IMR-90 (cell line): ENCODE results near the gene ATXN7L3. TPM values are rescaled to one million over a fixed set of nuclear protein-coding genes. Genes with fewer than 3 reads are reported as not detected.

Source experiments
- ATAC-seq: fragments of 200-7000 bp; cut with Tn5 transposase; 2 replicates; pipeline ENCODE4 v1.9.1; 2020; ENCODE audit warnings: low read depth, mild to moderate bottlenecking, moderate library complexity
- Bru-seq: library from RNA; stranded (reverse); fragments of 400-500 nt; gene quantifications from one replicate; lab custom pipeline; 2021; lab: Mats Ljungman, UMichigan
- BruChase-seq, 2 experiments: library from RNA; stranded (reverse); fragments of 400-500 nt; gene quantifications; one replicate each; lab custom pipeline; 2021; lab: Mats Ljungman, UMichigan
- BruUV-seq: library from RNA; stranded (reverse); fragments of 400-500 nt; replicated peaks from 2 replicates; lab custom pipeline; 2021; lab: Mats Ljungman, UMichigan
- CTCF ChIA-PET: fragments of 300-600 bp; formaldehyde crosslinking; extraction: SDS; loops from one replicate; lab custom pipeline; 2021; ENCODE audit warnings: antibody characterized with exemption; lab: Yijun Ruan, JAX
- POLR2A ChIA-PET: fragments of 300-600 bp; sonication (Branson Sonifier 250); formaldehyde crosslinking; loops from one replicate; lab custom pipeline; 2022; ENCODE audit warnings: antibody characterized with exemption; ENCODE audit not compliant: unreplicated experiment; lab: Charles Lee
- DNase-seq: peaks from one replicate; pipeline ENCODE4 v3.0.0; 2013
- H2AFZ ChIP-seq: replicated peaks from 2 replicates; pipeline ENCODE3; 2013; ENCODE audit warnings: low read length, mild to moderate bottlenecking; ENCODE audit not compliant: poor library complexity
- H2AK5ac ChIP-seq: 2 replicates; pipeline ENCODE4 v1.6.1; 2013; ENCODE audit warnings: low read depth, low read length, inconsistent platforms
- H2AK9ac ChIP-seq: replicated peaks from 2 replicates; pipeline ENCODE3; 2013; ENCODE audit warnings: mild to moderate bottlenecking, low read depth, low read length, moderate library complexity; ENCODE audit not compliant: poor library complexity
- H2BK120ac ChIP-seq: 2 replicates; pipeline ENCODE4 v1.6.1; 2013; ENCODE audit warnings: low read depth, low read length, inconsistent platforms
- H2BK15ac ChIP-seq: 3 replicates; pipeline ENCODE4 v1.6.1; 2013; ENCODE audit warnings: low read depth, low read length, inconsistent platforms
- H2BK20ac ChIP-seq: 2 replicates; pipeline ENCODE4 v1.6.1; 2013; ENCODE audit warnings: low read depth, mild to moderate bottlenecking, inconsistent platforms, low read length, moderate library complexity
- H2BK5ac ChIP-seq: 2 replicates; pipeline ENCODE4 v1.6.1; 2013; ENCODE audit warnings: mild to moderate bottlenecking, low read depth, low read length, inconsistent platforms; ENCODE audit not compliant: poor library complexity, severe bottlenecking
- H3K14ac ChIP-seq: replicated peaks from 2 replicates; pipeline ENCODE4 v1.6.1; 2013; ENCODE audit warnings: low read depth, low read length, inconsistent platforms
- H3K18ac ChIP-seq: 2 replicates; pipeline ENCODE4 v1.6.1; 2013; ENCODE audit warnings: low read depth, low read length, control low read depth
- H3K23ac ChIP-seq: 2 replicates; pipeline ENCODE4 v1.6.1; 2013; ENCODE audit warnings: low read depth, low read length, inconsistent platforms
- H3K27ac ChIP-seq: 2 replicates; pipeline ENCODE4 v1.5.1; 2013; ENCODE audit warnings: mild to moderate bottlenecking, control low read depth, low read length; ENCODE audit not compliant: insufficient read depth
- H3K27me3 ChIP-seq: 2 replicates; pipeline ENCODE4 v1.6.1; 2013; ENCODE audit warnings: low read length; ENCODE audit not compliant: control insufficient read depth, insufficient read depth
- H3K36me3 ChIP-seq: 2 replicates; pipeline ENCODE4 v1.6.1; 2013; ENCODE audit warnings: low read length, mixed read lengths; ENCODE audit not compliant: control insufficient read depth, insufficient read depth
- H3K4ac ChIP-seq: 2 replicates; pipeline ENCODE4 v1.6.1; 2013; ENCODE audit warnings: low read depth, low read length, inconsistent platforms
- H3K4me1 ChIP-seq: 2 replicates; pipeline ENCODE4 v1.6.1; 2013; ENCODE audit warnings: low read length, mixed read lengths; ENCODE audit not compliant: control insufficient read depth, insufficient read depth
- H3K4me2 ChIP-seq: 2 replicates; pipeline ENCODE4 v1.6.1; 2013; ENCODE audit warnings: low read depth, mild to moderate bottlenecking, control low read depth, low read length, moderate library complexity
- H3K4me3 ChIP-seq: 2 replicates; pipeline ENCODE4 v1.5.1; 2013; ENCODE audit warnings: low read depth, mild to moderate bottlenecking, control low read depth, low read length, moderate library complexity; ENCODE audit not compliant: insufficient read depth
- H3K56ac ChIP-seq: 2 replicates; pipeline ENCODE4 v1.6.1; 2013; ENCODE audit warnings: low read length, inconsistent platforms; ENCODE audit not compliant: insufficient read depth; ENCODE audit errors: extremely low read depth
- H3K79me1 ChIP-seq, 2 experiments: 2 replicates each; pipeline ENCODE4 v1.6.1; 2013; ENCODE audit warnings: low read length in 2 of 2, inconsistent platforms in 1 of 2, low read depth in 1 of 2
- H3K9ac ChIP-seq: 2 replicates; pipeline ENCODE4 v1.6.1; 2013; ENCODE audit warnings: low read depth, low read length, control low read depth
- H3K9me1 ChIP-seq: 2 replicates; pipeline ENCODE4 v1.6.1; 2013; ENCODE audit warnings: low read length, inconsistent platforms; ENCODE audit not compliant: insufficient read depth
- H3K9me3 ChIP-seq: 2 replicates; pipeline ENCODE4 v1.6.1; 2013; ENCODE audit warnings: low read length; ENCODE audit not compliant: control insufficient read depth, insufficient read depth
- H4K20me1 ChIP-seq: 2 replicates; pipeline ENCODE4 v1.6.1; 2013; ENCODE audit warnings: low read length, inconsistent platforms; ENCODE audit not compliant: insufficient read depth
- H4K5ac ChIP-seq: 2 replicates; pipeline ENCODE4 v1.6.1; 2013; ENCODE audit warnings: mild to moderate bottlenecking, low read depth, low read length, control low read depth
- H4K8ac ChIP-seq, 2 experiments: 2 replicates each; pipeline ENCODE4 v1.6.1; 2013; ENCODE audit warnings: low read depth in 2 of 2, low read length in 2 of 2, control low read depth in 1 of 2, inconsistent platforms in 1 of 2
- H4K91ac ChIP-seq: 2 replicates; pipeline ENCODE4 v1.6.1; 2013; ENCODE audit warnings: low read depth, low read length, inconsistent platforms; ENCODE audit not compliant: insufficient read depth
- FOS ChIP-seq: fragments of 150-350 bp; IDR thresholded peaks from 2 replicates; pipeline ENCODE4 v1.6.1; 2016; ENCODE audit warnings: low read depth, low read length
- MAZ ChIP-seq: IDR thresholded peaks from 2 replicates; pipeline ENCODE4 v1.6.1; 2012; ENCODE audit warnings: low read depth, mild to moderate bottlenecking, low read length, improper control_type of control experiment, moderate library complexity, borderline replicate concordance
- MXI1 ChIP-seq: IDR thresholded peaks from 2 replicates; pipeline ENCODE4 v1.6.1; 2012; ENCODE audit warnings: low read depth, mild to moderate bottlenecking, low read length, moderate library complexity, borderline replicate concordance
- POLR2A ChIP-seq: IDR thresholded peaks from 2 replicates; pipeline ENCODE4 v1.6.1; 2012; ENCODE audit warnings: mild to moderate bottlenecking, low read depth, low read length
- WGBS, 2 experiments: methylation state at CpG; one replicate each; pipeline versions ENCODE4 v1.1.5 to v1.1.7; 2013; ENCODE audit warnings: missing lambda C conversion rate in 2 of 2; ENCODE audit not compliant: insufficient read length in 1 of 2; ENCODE audit errors: extremely low coverage in 2 of 2; 5-methylcytosine and 5-hydroxymethylcytosine counted together
- dilution Hi-C: fragments of 300-500 bp; cut with HindIII; formaldehyde crosslinking; loops from one replicate; pipeline ENCODE4 v1.14.3; 2018; ENCODE audit warnings: low sequenced_read_pairs; ENCODE audit not compliant: unreplicated experiment
- in situ Hi-C: fragments of 300-500 bp; cut with MboI; formaldehyde crosslinking; loops from 3 replicates; pipeline ENCODE4 v1.14.3; 2019; ENCODE audit warnings: low sequenced_read_pairs, inconsistent platforms, mixed read lengths
- intact Hi-C: fragments of 100-400 bp; cut with micrococcal nuclease; formaldehyde crosslinking; loops from 2 replicates; pipeline ENCODE4 v1.10.0; 2022
- long read RNA-seq: library from polyadenylated mRNA; unstranded; transcript quantifications from one replicate; pipeline ENCODE4 v2.0.0, GENCODE V29; 2021; ENCODE audit not compliant: unreplicated experiment
- polyA plus RNA-seq, 3 experiments: library from polyadenylated mRNA; depleted of rRNA; stranded (reverse); fragments of >200 nt; gene quantifications; 2 replicates each; pipeline ENCODE4 v1.2.3, GENCODE V29; 2012; ENCODE audit warnings: low replicate concordance in 1 of 3
- total RNA-seq: library from RNA; depleted of rRNA; stranded (reverse); fragments of >200 nt; gene quantifications from 2 replicates; pipeline ENCODE4 v1.2.3, GENCODE V29; 2012; rRNA removed

The ATXN7L3 gene
- total RNA-seq (17.2 and 17.5 TPM in 2 replicates), polyA plus RNA-seq (2012; rRNA removed) (38.3 and 40.9 TPM in 2 replicates), Bru-seq, nascent RNA (percentile 73 among the genes with signal in this experiment), BruChase-seq, experiment 1, labeled RNA remaining after a 6-hour chase (percentile 87 among the genes with signal in this experiment), BruChase-seq, experiment 2, labeled RNA remaining after a 2-hour chase (percentile 93 among the genes with signal in this experiment)
- polyA plus RNA-seq (2012; cell fraction: cytosol; rRNA removed), result 28.3 and 33.9 TPM in 2 replicates
- polyA plus RNA-seq (2012; cell fraction: nucleus; rRNA removed; ENCODE audit: low replicate concordance), result 91.0 and 111 TPM in 2 replicates
- long read RNA-seq, partial matches to known transcripts, result 3 of 47 reads
- long read RNA-seq, other reads (novel, unspliced or antisense), result 39 of 47 reads

- intact Hi-C loops (loop anchor here (5.0 kb wide), 3 partner anchors 127 to 322 kb away; partner anchors contain the start of gene GRN), dilution Hi-C loops (no loop called here), in situ Hi-C loops (loop anchor here (25.0 kb wide), 2 partner anchors 312 to 437 kb away; partner anchors contain the start of gene GPATCH8)
- no TSS peak for BruUV-seq
- Histone ChIP-seq H3K79me1 (peaks cover 19 to 52% of the 10 kb centered on the region in 2 experiments; a peak in 3 of 4 replicates), H3K27me3 (no peaks in the 10 kb centered on the region), H2AK5ac (peak within 1 kb of the TSS; percentile 98), H2BK20ac (no peak within 1 kb of the TSS; the same call in 1 of the 2 replicates), H3K18ac (peak within 1 kb of the TSS; percentile 82), H4K91ac (peak within 1 kb of the TSS; percentile 95), H3K4me2 (peak within 1 kb of the TSS; percentile 91), H3K9me3 (no peaks in the 10 kb centered on the region), H3K36me3 (peaks cover 24% of the 10 kb centered on the region), H4K5ac (peak within 1 kb of the TSS; percentile 99), H2AK9ac (peak within 1 kb of the TSS; percentile 100), H3K9ac (peak within 1 kb of the TSS; percentile 94), H4K8ac (peak within 1 kb of the TSS; percentile 97 to 99), H3K4me1 (peaks cover 22% of the 10 kb centered on the region), H3K23ac (peak within 1 kb of the TSS; percentile 88), H3K14ac (peak within 1 kb of the TSS; percentile 95), H2BK15ac (peak within 1 kb of the TSS; percentile 54; the same call in 2 of the 3 replicates), H2BK120ac (peak within 1 kb of the TSS; percentile 68; the same call in 1 of the 2 replicates), H3K56ac (peak within 1 kb of the TSS; percentile 75), H3K27ac (peak within 1 kb of the TSS; percentile 98), H3K9me1 (peaks cover 20% of the 10 kb centered on the region), H3K4ac (peak within 1 kb of the TSS; percentile 98), H3K4me3 (peak within 1 kb of the TSS; percentile 85), H2AFZ (peak within 1 kb of the TSS; percentile 95), H4K20me1 (peaks cover 8% of the 10 kb centered on the region; the same call in 1 of the 2 replicates), H2BK5ac (peak within 1 kb of the TSS; percentile 97)
- TF ChIP-seq FOS (no peak), POLR2A (peak; percentile 79), MXI1 (peak; percentile 58; the same call in 1 of the 2 replicates), MAZ (peak; percentile 82)
- ChIA-PET POLR2A (interaction anchor here (0.5 to 1.0 kb wide), 3 partner anchors 13 to 109 kb away, joined by 3 to 4 read pairs (median 4); partner anchors contain the start of genes RUNDC3A and TMUB2), CTCF (no interaction called here)
- DNase-seq (peak; percentile 97), ATAC-seq (peak; percentile 84)
- WGBS, 2 experiments, result 0% methylated on average over 23 of the region's 126 CpGs; no CpG with 5 or more reads in 1 of the 2 experiments
These were observed at the start of gene ATXN7L3 for GRCh38 chr17:44199553-44200477. TSS of gene ATXN7L3 (minus strand) at chr17:44199884. CDS start at chr17:44198070, 1,814 bp downstream.
